Stimulated activated CD4-positive, alpha-beta T cell treated with anti-CD3 and anti-CD28 coated beads, Interleukin-12 subunit alpha, Interleukin-12 subunit beta, amount 100 ng/mL, for 24 hours (primary cell): ENCODE measurements around the gene RALA.

Experiments used
- DNase-seq, 2 experiments: peaks; one replicate each; pipeline ENCODE4 v3.0.0-alpha.2; 2020; ENCODE audit warnings: low read depth in 2 of 2

RALA gene

GRCh38 chr7:39613577-39613976 lies 9.8 kb upstream of the RALA start:
- DNase-seq, result no peak

GRCh38 chr7:39614299-39614698 lies 9.1 kb upstream of the RALA start:
- DNase-seq, result no peak

GRCh38 chr7:39615350-39615975 lies 7.9 kb upstream of the RALA start:
- no peak for DNase-seq

GRCh38 chr7:39616138-39616537 lies 7.2 kb upstream of the RALA start:
- DNase-seq, result no peak

- no peak for DNase-seq
Measured at GRCh38 chr7:39617005-39617404, 6.4 kb upstream of the RALA start.

GRCh38 chr7:39618868-39619267 lies 4.5 kb upstream of the RALA start:
- no peak for DNase-seq

GRCh38 chr7:39620486-39620885 lies 2.9 kb upstream of the RALA start:
- no peak for DNase-seq

- no peak for DNase-seq
Measured at GRCh38 chr7:39621261-39621660, 2.1 kb upstream of the RALA start.

GRCh38 chr7:39621784-39622411 lies 1.5 kb upstream of the RALA start:
- DNase-seq, result no peak

GRCh38 chr7:39622609-39623008 lies 763 bp upstream of the RALA start:
- no peak for DNase-seq

- peak in 1 of 2 experiments; percentile 27 for DNase-seq
Measured at GRCh38 chr7:39623732-39624441, 515 bp downstream of the RALA start.

- no peak for DNase-seq
Measured at GRCh38 chr7:39624442-39624807, 1.1 kb downstream of the RALA start.

- no peak for DNase-seq
Measured at GRCh38 chr7:39624935-39625694, 1.7 kb downstream of the RALA start.

- DNase-seq, result no peak
Measured at GRCh38 chr7:39631736-39632308, 8.4 kb downstream of the RALA start.

GRCh38 chr7:39633563-39634477 lies 10.4 kb downstream of the RALA start:
- DNase-seq, result no peak

GRCh38 chr7:39634478-39634805 lies 11.1 kb downstream of the RALA start:
- DNase-seq, result no peak

- no peak for DNase-seq
Measured at GRCh38 chr7:39637400-39637799, 14.0 kb downstream of the RALA start.

GRCh38 chr7:39637963-39638485 lies 14.7 kb downstream of the RALA start:
- DNase-seq, result no peak

GRCh38 chr7:39642896-39643295 lies 19.5 kb downstream of the RALA start:
- DNase-seq, result no peak

GRCh38 chr7:39644170-39644569 lies 20.8 kb downstream of the RALA start:
- DNase-seq, result no peak
